HEK293 (cell line): ENCODE results near the gene RNF187.

ENCODE experiments used
- CTCF ChIA-PET: fragments of 350-600 bp; formaldehyde crosslinking; extraction: SDS; loops from one replicate; lab custom pipeline; 2021; ENCODE audit warnings: antibody characterized with exemption; lab: Yijun Ruan, JAX
- POLR2A ChIA-PET: fragments of 300-600 bp; formaldehyde crosslinking; extraction: SDS; loops from one replicate; lab custom pipeline; 2020; ENCODE audit warnings: antibody characterized with exemption, inconsistent platforms; lab: Yijun Ruan, JAX
- H3K27ac ChIP-seq: fragments of 200-500 bp; sonication (Bioruptor generic); 2 replicates; pipeline ENCODE4 v1.5.1; 2014; ENCODE audit warnings: low read depth, low read length, control low read depth, inconsistent platforms; ENCODE audit errors: extremely low read depth
- H3K36me3 ChIP-seq, 2 experiments: fragments of 200-500 bp in 1 of 2; sonication (Bioruptor generic) in 1 of 2; 1 replicate in 1 of 2; 2 replicates in 1 of 2; pipeline ENCODE4 v1.5.1; 2014 to 2017; ENCODE audit warnings: inconsistent platforms in 2 of 2, low read length in 2 of 2; ENCODE audit not compliant: control insufficient read depth in 2 of 2, insufficient read depth in 1 of 2
- H3K4me1 ChIP-seq: fragments of 200-500 bp; sonication (Bioruptor generic); 2 replicates; pipeline ENCODE4 v1.5.1; 2014; ENCODE audit warnings: mild to moderate bottlenecking, low read length, inconsistent platforms; ENCODE audit not compliant: control insufficient read depth, insufficient read depth
- H3K4me3 ChIP-seq: 2 replicates; pipeline ENCODE4 v1.5.1; 2011; ENCODE audit warnings: low read depth, mild to moderate bottlenecking, control low read depth, low read length, moderate library complexity
- H3K9me3 ChIP-seq: fragments of 200-500 bp; sonication (Bioruptor generic); 2 replicates; pipeline ENCODE4 v1.5.1; 2014; ENCODE audit warnings: low read depth, low read length, inconsistent platforms; ENCODE audit not compliant: control insufficient read depth, insufficient read depth
- ATF2 ChIP-seq: fragments of 450-650 bp; formaldehyde crosslinking; IDR thresholded peaks from 2 replicates; pipeline ENCODE4 v1.5.1; 2016; ENCODE audit warnings: missing biosample characterization, missing genetic modification characterization, low read depth
- HOXD13 ChIP-seq: sonication (generic); formaldehyde crosslinking; IDR thresholded peaks from 2 replicates; pipeline ENCODE4 v1.8.0; 2022; ENCODE audit warnings: missing genetic modification reagents, borderline replicate concordance
- KLF16 ChIP-seq: fragments of 450-650 bp; formaldehyde crosslinking; IDR thresholded peaks from 2 replicates; pipeline ENCODE4 v1.5.1; 2017; ENCODE audit warnings: missing biosample characterization, missing genetic modification characterization
- MEIS1 ChIP-seq: sonication (generic); formaldehyde crosslinking; IDR thresholded peaks from 2 replicates; pipeline ENCODE4 v1.8.1; 2022; ENCODE audit warnings: missing genetic modification reagents, mild to moderate bottlenecking, borderline replicate concordance
- PRDM1 ChIP-seq: fragments of 450-650 bp; formaldehyde crosslinking; IDR thresholded peaks from 2 replicates; pipeline ENCODE4; 2016; ENCODE audit warnings: missing biosample characterization, missing genetic modification characterization
- SCRT1 ChIP-seq: fragments of 450-650 bp; formaldehyde crosslinking; IDR thresholded peaks from 2 replicates; pipeline ENCODE4 v1.5.1; 2016; ENCODE audit warnings: missing biosample characterization, missing genetic modification characterization, borderline replicate concordance
- TRIM28 ChIP-seq: IDR thresholded peaks from 2 replicates; pipeline ENCODE4 v1.6.1; 2011; ENCODE audit warnings: low read length, control low read depth, borderline replicate concordance
- ZBTB1 ChIP-seq: fragments of 450-650 bp; formaldehyde crosslinking; IDR thresholded peaks from 2 replicates; pipeline ENCODE4 v1.5.1; 2016; ENCODE audit warnings: missing biosample characterization, missing genetic modification characterization
- ZBTB6 ChIP-seq: fragments of 450-650 bp; formaldehyde crosslinking; IDR thresholded peaks from 2 replicates; pipeline ENCODE4 v1.5.1; 2017; ENCODE audit warnings: missing biosample characterization, missing genetic modification characterization
- ZBTB8A ChIP-seq: fragments of 450-650 bp; formaldehyde crosslinking; IDR thresholded peaks from 2 replicates; pipeline ENCODE4 v1.5.1; 2016; ENCODE audit warnings: missing biosample characterization, missing genetic modification characterization
- ZEB2 ChIP-seq: fragments of 450-650 bp; formaldehyde crosslinking; IDR thresholded peaks from 2 replicates; pipeline ENCODE4 v1.5.1; 2016; ENCODE audit warnings: missing biosample characterization, missing genetic modification characterization
- ZIC2 ChIP-seq: fragments of 450-650 bp; formaldehyde crosslinking; IDR thresholded peaks from 2 replicates; pipeline ENCODE4 v1.5.1; 2016; ENCODE audit warnings: missing biosample characterization, missing genetic modification characterization
- ZNF140 ChIP-seq: fragments of 450-650 bp; formaldehyde crosslinking; IDR thresholded peaks from 2 replicates; pipeline ENCODE4 v1.5.1; 2016; ENCODE audit warnings: missing biosample characterization, missing genetic modification characterization
- ZNF155 ChIP-seq: fragments of 450-650 bp; formaldehyde crosslinking; IDR thresholded peaks from 2 replicates; pipeline ENCODE4 v1.5.1; 2016; ENCODE audit warnings: missing biosample characterization, missing genetic modification characterization
- ZNF2 ChIP-seq: fragments of 450-650 bp; formaldehyde crosslinking; IDR thresholded peaks from 2 replicates; pipeline ENCODE4 v1.5.1; 2016; ENCODE audit warnings: missing biosample characterization, missing genetic modification characterization
- ZNF223 ChIP-seq: fragments of 450-650 bp; formaldehyde crosslinking; IDR thresholded peaks from 2 replicates; pipeline ENCODE4 v1.5.1; 2016; ENCODE audit warnings: missing biosample characterization, missing genetic modification characterization
- ZNF26 ChIP-seq: fragments of 450-650 bp; formaldehyde crosslinking; IDR thresholded peaks from 2 replicates; pipeline ENCODE4 v1.5.1; 2016; ENCODE audit warnings: missing biosample characterization, missing genetic modification characterization
- ZNF354C ChIP-seq: fragments of 450-650 bp; formaldehyde crosslinking; IDR thresholded peaks from 2 replicates; pipeline ENCODE4 v1.5.1; 2016; ENCODE audit warnings: missing biosample characterization, missing genetic modification characterization, low read depth, borderline replicate concordance
- ZNF362 ChIP-seq: fragments of 450-650 bp; formaldehyde crosslinking; IDR thresholded peaks from 2 replicates; pipeline ENCODE4 v1.5.1; 2016; ENCODE audit warnings: missing biosample characterization, missing genetic modification characterization
- ZNF621 ChIP-seq: fragments of 450-650 bp; formaldehyde crosslinking; IDR thresholded peaks from 2 replicates; pipeline ENCODE4 v1.5.1; 2017; ENCODE audit warnings: missing biosample characterization, missing genetic modification characterization
- ZNF624 ChIP-seq: fragments of 450-650 bp; formaldehyde crosslinking; IDR thresholded peaks from 2 replicates; pipeline ENCODE4 v1.5.1; 2017; ENCODE audit warnings: missing biosample characterization, missing genetic modification characterization
- ZNF670 ChIP-seq: fragments of 450-650 bp; formaldehyde crosslinking; IDR thresholded peaks from 2 replicates; pipeline ENCODE4 v1.5.1; 2016; ENCODE audit warnings: missing biosample characterization, missing genetic modification characterization, low read depth
- ZSCAN4 ChIP-seq: fragments of 450-650 bp; formaldehyde crosslinking; IDR thresholded peaks from 2 replicates; pipeline ENCODE4 v1.5.1; 2017; ENCODE audit warnings: missing biosample characterization, missing genetic modification characterization

RNF187 gene

GRCh38 chr1:228540161-228540917 lies 53.2 kb downstream of the RNF187 start:
- Histone ChIP-seq H3K27ac (no peak overlapping the region), H3K4me1 (no peaks in the 10 kb centered on the region), H3K9me3 (no peaks in the 10 kb centered on the region; the same call in 1 of the 2 replicates), H3K36me3 (no peaks in the 10 kb centered on the region), H3K4me3 (no peak overlapping the region)
- CTCF ChIA-PET: no interaction called here
- POLR2A ChIA-PET: no interaction called here
- TF ChIP-seq ZIC2 (no peak), ZBTB8A (tag by site-specific recombination) (no peak), ZNF621 (tag by site-specific recombination) (no peak), ZBTB6 (tag by site-specific recombination) (no peak), ZSCAN4 (tag by site-specific recombination) (no peak), ATF2 (no peak), ZNF140 (tag by site-specific recombination) (no peak), PRDM1 (tag by site-specific recombination) (no peak), ZNF155 (no peak), ZNF354C (no peak), ZNF26 (tag by site-specific recombination) (no peak), ZNF2 (tag by site-specific recombination) (no peak), SCRT1 (tag by site-specific recombination) (no peak), MEIS1 (CRISPR knock-in tag) (no peak), HOXD13 (CRISPR knock-in tag) (no peak), TRIM28 (no peak), ZNF624 (tag by site-specific recombination) (no peak)

GRCh38 chr1:228541725-228542124 lies 54.5 kb downstream of the RNF187 start:
- H3K4me3 ChIP-seq: no peak overlapping the region
- TF ChIP-seq TRIM28 (no peak), ZNF670 (no peak), ZBTB6 (tag by site-specific recombination) (no peak), ZNF362 (tag by site-specific recombination) (no peak), ZNF223 (tag by site-specific recombination) (no peak), ZBTB1 (no peak), KLF16 (no peak), ZEB2 (tag by site-specific recombination) (no peak)
- H3K36me3 ChIP-seq: no peaks in the 10 kb centered on the region
- H3K4me1 ChIP-seq: no peaks in the 10 kb centered on the region
- POLR2A ChIA-PET: no interaction called here
- CTCF ChIA-PET: no interaction called here
- H3K9me3 ChIP-seq: no peaks in the 10 kb centered on the region; the same call in 1 of the 2 replicates
- no peak overlapping the region for H3K27ac ChIP-seq
